Measurements from ENCODE around the gene SDF2. TPM values are rescaled to one million over a fixed set of nuclear protein-coding genes. Genes with fewer than 3 reads are reported as not detected.

Gene SDF2
- total RNA-seq, 4 donors from 2014 or later, result 35.9 to 50.1 (median 43.3) TPM

DNA sequence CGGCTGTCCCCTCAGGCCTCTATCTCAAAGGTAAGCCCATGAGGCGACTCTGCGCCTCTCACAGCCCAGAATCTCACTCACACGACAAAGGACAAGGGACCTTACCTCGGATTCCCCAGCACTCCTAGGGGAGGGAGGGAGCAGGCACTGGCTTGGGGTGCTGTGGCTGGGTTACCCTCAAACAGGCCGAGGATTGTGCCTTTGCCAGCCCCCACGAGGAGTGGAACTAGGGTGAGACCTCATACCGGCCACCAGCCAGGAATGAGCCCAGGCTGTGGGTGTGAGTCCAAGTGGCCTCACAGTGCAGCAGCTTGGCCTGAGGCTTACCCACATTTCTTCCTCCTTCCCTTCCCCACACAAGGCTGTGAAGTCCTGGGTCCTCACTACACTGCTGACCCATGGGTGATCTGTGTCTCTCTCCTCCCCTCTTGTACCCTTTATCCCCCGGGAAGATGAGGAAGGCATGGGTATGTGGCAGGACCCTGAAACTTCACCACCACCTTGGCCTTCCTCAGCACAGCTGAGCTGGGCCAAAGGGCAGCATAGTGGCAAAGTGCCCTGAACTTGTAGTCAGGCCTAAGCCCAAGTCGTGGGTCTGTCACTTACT, 44.1 kb upstream of the SDF2 start:
- Histone ChIP-seq H3K4me3 (no peak overlapping the region), H3K4me1 (no peaks in the 10 kb centered on the region), H3K9me3 (no peaks in the 10 kb centered on the region), H3K27ac (no peak overlapping the region), H3K27me3 (no peaks in the 10 kb centered on the region), H3K36me3 (no peaks in the 10 kb centered on the region)
- TF ChIP-seq, protein P1, sequence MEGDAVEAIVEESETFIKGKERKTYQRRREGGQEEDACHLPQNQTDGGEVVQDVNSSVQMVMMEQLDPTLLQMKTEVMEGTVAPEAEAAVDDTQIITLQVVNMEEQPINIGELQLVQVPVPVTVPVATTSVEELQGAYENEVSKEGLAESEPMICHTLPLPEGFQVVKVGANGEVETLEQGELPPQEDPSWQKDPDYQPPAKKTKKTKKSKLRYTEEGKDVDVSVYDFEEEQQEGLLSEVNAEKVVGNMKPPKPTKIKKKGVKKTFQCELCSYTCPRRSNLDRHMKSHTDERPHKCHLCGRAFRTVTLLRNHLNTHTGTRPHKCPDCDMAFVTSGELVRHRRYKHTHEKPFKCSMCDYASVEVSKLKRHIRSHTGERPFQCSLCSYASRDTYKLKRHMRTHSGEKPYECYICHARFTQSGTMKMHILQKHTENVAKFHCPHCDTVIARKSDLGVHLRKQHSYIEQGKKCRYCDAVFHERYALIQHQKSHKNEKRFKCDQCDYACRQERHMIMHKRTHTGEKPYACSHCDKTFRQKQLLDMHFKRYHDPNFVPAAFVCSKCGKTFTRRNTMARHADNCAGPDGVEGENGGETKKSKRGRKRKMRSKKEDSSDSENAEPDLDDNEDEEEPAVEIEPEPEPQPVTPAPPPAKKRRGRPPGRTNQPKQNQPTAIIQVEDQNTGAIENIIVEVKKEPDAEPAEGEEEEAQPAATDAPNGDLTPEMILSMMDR (IDR thresholded peaks at IDR 0.05), result no peak
- TF ChIP-seq POLR2A (IDR thresholded peaks at IDR 0.05), result no peak
- DNase-seq, result no peak
- intact Hi-C loops (cut with DNase I; ENCODE audit: low total_unique reads), result no loop called here

DNA sequence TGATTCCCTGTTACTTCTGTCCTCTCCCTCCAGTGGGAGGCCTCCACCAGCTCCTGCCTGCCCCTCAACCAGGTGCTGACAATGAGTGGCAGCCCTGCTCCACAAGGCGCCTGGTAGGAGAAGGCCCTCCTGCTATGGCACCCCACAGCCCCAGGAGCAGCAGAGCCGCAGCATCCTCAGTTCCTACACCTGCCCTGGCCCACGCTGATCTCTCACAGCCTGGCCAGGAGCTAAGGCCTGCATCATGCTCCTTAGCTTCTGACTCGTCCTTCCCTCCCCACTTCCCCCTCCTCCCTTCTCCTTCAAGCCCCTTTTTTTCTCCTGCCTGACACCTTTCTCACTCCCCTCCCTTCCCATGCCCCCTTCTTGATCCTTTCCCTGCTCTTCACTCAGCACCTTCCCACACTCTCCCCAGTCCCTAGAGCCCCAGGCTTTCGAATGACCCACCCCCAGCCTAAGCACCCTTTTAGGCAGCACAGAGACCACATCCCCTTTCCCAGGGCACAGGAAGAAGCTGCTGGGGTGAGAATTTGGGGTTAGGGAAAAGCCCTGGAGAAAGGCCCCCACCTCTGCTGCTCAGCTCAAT, 43.5 kb upstream of the SDF2 start:
- no peaks in the 10 kb centered on the region for H3K4me1 ChIP-seq
- no peaks in the 10 kb centered on the region for H3K27me3 ChIP-seq
- intact Hi-C loops (cut with DNase I; ENCODE audit: low total_unique reads), result no loop called here
- no peak overlapping the region for H3K4me3 ChIP-seq
- no peak for DNase-seq
- TF ChIP-seq, protein P1 (IDR thresholded peaks at IDR 0.05), result no peak
- TF ChIP-seq POLR2A (IDR thresholded peaks at IDR 0.05), result no peak
- no peaks in the 10 kb centered on the region for H3K9me3 ChIP-seq
- no peak overlapping the region for H3K27ac ChIP-seq
- H3K36me3 ChIP-seq, result no peaks in the 10 kb centered on the region

DNA sequence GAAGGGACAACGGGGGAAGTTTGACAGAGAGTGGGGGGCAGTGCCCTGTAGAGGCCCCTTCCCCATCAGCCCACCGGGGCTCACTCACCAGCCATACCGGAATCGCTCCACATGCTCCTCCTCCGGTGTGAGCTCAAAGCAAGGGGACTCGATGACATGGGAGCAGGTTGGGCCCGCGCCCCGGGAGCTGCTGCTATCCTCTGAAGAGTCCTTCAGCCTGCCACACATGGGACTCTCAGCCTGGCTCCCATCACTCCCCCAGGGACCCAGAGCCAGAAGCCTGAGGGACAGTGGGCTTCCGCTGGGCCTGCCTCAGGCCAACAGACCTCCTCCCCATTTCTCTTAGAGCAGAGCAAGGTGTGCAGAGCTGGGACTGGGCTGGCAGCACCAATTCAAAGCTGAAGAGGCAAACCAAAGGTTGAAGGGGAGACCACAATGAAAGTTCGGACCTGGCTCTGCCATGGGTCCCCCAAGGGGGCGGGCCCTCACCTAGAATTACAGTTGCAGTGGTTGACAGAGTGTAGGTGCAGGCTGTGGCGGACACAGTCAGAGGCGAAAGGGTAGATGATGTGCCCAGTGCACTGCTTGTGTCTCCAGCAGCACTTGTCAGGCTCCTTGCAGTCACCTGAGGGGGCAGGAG, 42.6 kb upstream of the SDF2 start:
- no peaks in the 10 kb centered on the region for H3K36me3 ChIP-seq
- H3K4me3 ChIP-seq, result no peak overlapping the region
- no peak for DNase-seq
- no peak overlapping the region for H3K27ac ChIP-seq
- H3K27me3 ChIP-seq, result no peaks in the 10 kb centered on the region
- no peaks in the 10 kb centered on the region for H3K9me3 ChIP-seq
- TF ChIP-seq, protein P1 (IDR thresholded peaks at IDR 0.05), result no peak
- TF ChIP-seq POLR2A (IDR thresholded peaks at IDR 0.05), result no peak
- intact Hi-C loops (cut with DNase I; ENCODE audit: low total_unique reads), result no loop called here
- H3K4me1 ChIP-seq, result no peaks in the 10 kb centered on the region

DNA sequence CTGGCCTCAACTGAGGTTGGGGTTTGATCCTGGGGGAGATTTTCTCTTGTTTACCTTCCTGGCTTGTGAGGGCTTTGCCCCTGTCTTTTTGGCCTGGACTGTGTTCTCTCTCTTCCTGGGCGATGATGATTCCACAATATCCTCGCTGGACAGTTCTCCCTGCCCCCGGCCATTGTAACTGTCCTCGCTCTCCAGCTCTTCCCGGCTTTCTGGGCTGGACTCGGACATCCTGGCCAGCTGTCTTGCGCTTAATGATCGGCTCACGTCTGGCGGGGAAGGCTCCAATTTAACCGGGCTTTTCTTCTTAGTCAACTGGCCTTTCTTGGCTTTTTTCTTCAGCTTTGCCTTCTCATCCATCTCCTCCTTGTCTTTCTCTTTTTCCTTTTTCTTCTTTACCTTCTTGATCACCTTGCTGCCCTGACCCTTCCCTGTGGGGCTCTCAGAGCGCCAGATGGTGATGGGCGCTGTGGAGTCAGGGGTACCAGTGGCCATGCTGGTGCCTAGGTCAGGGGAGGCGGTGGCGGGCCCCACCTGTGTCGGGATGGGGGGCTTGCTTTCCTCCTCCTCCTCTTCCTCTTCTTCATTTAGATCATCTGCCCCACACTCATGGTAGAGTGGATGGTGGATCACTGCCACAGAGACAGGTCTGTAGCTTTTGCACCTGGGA, 42.0 kb upstream of the SDF2 start:
- no peak for DNase-seq
- Histone ChIP-seq H3K27ac (no peak overlapping the region), H3K9me3 (no peaks in the 10 kb centered on the region), H3K27me3 (no peaks in the 10 kb centered on the region), H3K4me3 (no peak overlapping the region), H3K4me1 (no peaks in the 10 kb centered on the region), H3K36me3 (no peaks in the 10 kb centered on the region)
- TF ChIP-seq, protein P1 (IDR thresholded peaks at IDR 0.05), result no peak
- no peak for TF ChIP-seq POLR2A (IDR thresholded peaks at IDR 0.05)
- intact Hi-C loops (cut with DNase I; ENCODE audit: low total_unique reads), result no loop called here

DNA sequence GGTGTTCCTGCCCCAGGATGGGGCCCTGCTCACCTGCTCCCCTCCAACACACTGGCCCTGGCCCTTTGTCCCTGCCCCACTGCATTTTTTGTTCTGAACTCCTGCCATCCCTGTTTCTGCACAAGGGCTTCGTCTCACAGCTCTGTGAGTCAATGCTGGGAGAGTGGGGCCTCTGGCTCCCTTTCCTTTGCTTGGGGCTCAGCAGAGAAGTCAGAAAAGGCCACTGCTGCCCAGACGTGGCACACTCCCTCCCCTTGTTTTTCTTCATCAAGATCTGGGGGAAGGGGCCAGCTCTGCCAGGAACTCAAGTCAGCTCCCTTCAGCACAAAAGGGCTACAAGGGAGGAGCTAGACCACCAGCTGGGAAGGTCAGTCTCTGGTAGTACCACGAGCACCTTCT, 41.0 kb upstream of the SDF2 start:
- no peak for DNase-seq
- intact Hi-C loops (cut with DNase I; ENCODE audit: low total_unique reads), result no loop called here

More for the DNA sequence above, 41.0 kb upstream of the SDF2 start:
- Histone ChIP-seq H3K27ac (no peak overlapping the region), H3K4me1 (no peaks in the 10 kb centered on the region), H3K27me3 (no peaks in the 10 kb centered on the region), H3K4me3 (no peak overlapping the region), H3K36me3 (no peaks in the 10 kb centered on the region), H3K9me3 (no peaks in the 10 kb centered on the region)
- TF ChIP-seq, protein P1 (IDR thresholded peaks at IDR 0.05), result no peak
- no peak for TF ChIP-seq POLR2A (IDR thresholded peaks at IDR 0.05)
